H1 (cell line): ENCODE results near the gene MRPL42. TPM values are rescaled to one million over a fixed set of nuclear protein-coding genes. Genes with fewer than 3 reads are reported as not detected.

Source experiments
- CTCF ChIA-PET: fragments of 300-600 bp; sonication (Branson Sonifier 250); formaldehyde crosslinking; loops from one replicate; lab custom pipeline; 2021; ENCODE audit not compliant: partially characterized antibody; lab: Charles Lee
- POLR2A ChIA-PET: fragments of 300-600 bp; sonication (Branson Sonifier 250); formaldehyde crosslinking; loops from one replicate; lab custom pipeline; 2021; ENCODE audit warnings: inconsistent platforms; ENCODE audit not compliant: partially characterized antibody; lab: Charles Lee
- DNase-seq, 2 experiments: peaks; one replicate each; pipeline versions ENCODE4 v3.0.0 to v3.0.0-alpha.2; 2010 to 2022; ENCODE audit warnings: low spot score in 2 of 2, low read depth in 1 of 2, mixed read lengths in 1 of 2
- FAIRE-seq: peaks from 2 replicates; lab custom pipeline; 2011; peaks lifted over from hg19 to GRCh38; lab: Jason Lieb, UNC
- H2AFZ ChIP-seq: 2 replicates; pipeline ENCODE4 v1.8.1; 2012; ENCODE audit warnings: low read length, inconsistent platforms
- H2AK5ac ChIP-seq: 2 replicates; pipeline ENCODE4 v1.6.1; 2013; ENCODE audit warnings: low read depth, low read length
- H2BK120ac ChIP-seq: replicated peaks from 2 replicates; pipeline ENCODE3; 2013; ENCODE audit warnings: low read depth, low read length, inconsistent platforms
- H2BK12ac ChIP-seq: 2 replicates; pipeline ENCODE4 v1.6.1; 2013; ENCODE audit warnings: low read depth, low read length
- H2BK15ac ChIP-seq: 2 replicates; pipeline ENCODE4 v1.6.1; 2013; ENCODE audit warnings: low read length
- H2BK20ac ChIP-seq: 2 replicates; pipeline ENCODE4 v1.6.1; 2013; ENCODE audit warnings: low read length
- H2BK5ac ChIP-seq: 2 replicates; pipeline ENCODE4 v1.6.1; 2013; ENCODE audit warnings: low read depth, low read length
- H3K14ac ChIP-seq: 2 replicates; pipeline ENCODE4 v1.6.1; 2013; ENCODE audit warnings: inconsistent platforms; ENCODE audit not compliant: insufficient read length
- H3K18ac ChIP-seq: 2 replicates; pipeline ENCODE4 v1.6.1; 2013; ENCODE audit warnings: low read length; ENCODE audit errors: extremely low read depth
- H3K23ac ChIP-seq: 2 replicates; pipeline ENCODE4 v1.6.1; 2013; ENCODE audit warnings: inconsistent platforms; ENCODE audit not compliant: insufficient read length
- H3K23me2 ChIP-seq: 2 replicates; pipeline ENCODE4 v1.6.1; 2013; ENCODE audit warnings: low read depth, low read length
- H3K27ac ChIP-seq: 2 replicates; pipeline ENCODE4 v1.6.1; 2011; ENCODE audit warnings: low read depth, low read length, inconsistent platforms
- H3K27me3 ChIP-seq, 4 experiments: replicated peaks in 1 of 4; 1 replicate in 1 of 4; 2 replicates in 3 of 4; pipeline versions ENCODE4 v1.6.1 to v1.8.1; 2011 to 2013; ENCODE audit warnings: low read length in 3 of 4, mild to moderate bottlenecking in 3 of 4, inconsistent platforms in 2 of 4, mixed read lengths in 2 of 4, moderate library complexity in 1 of 4; ENCODE audit not compliant: control insufficient read depth in 3 of 4, insufficient read depth in 3 of 4; ENCODE audit errors: extremely low read depth in 1 of 4
- H3K36me3 ChIP-seq, 4 experiments: 2 replicates each; pipeline versions ENCODE4 v1.6.1 to v1.8.1; 2011 to 2013; ENCODE audit warnings: mild to moderate bottlenecking in 4 of 4, low read length in 3 of 4, moderate library complexity in 2 of 4, control low read depth in 1 of 4, inconsistent platforms in 1 of 4; ENCODE audit not compliant: insufficient read depth in 4 of 4, control insufficient read depth in 2 of 4
- H3K4ac ChIP-seq: replicated peaks from 2 replicates; pipeline ENCODE3; 2013; ENCODE audit warnings: low read length, low read depth, mixed read lengths, inconsistent platforms; ENCODE audit not compliant: insufficient read length
- H3K4me1 ChIP-seq, 4 experiments: replicated peaks in 1 of 4; 1 replicate in 1 of 4; 2 replicates in 3 of 4; pipeline versions ENCODE4 v1.6.1 to v1.8.1; 2011 to 2013; ENCODE audit warnings: low read length in 3 of 4, inconsistent platforms in 2 of 4, mixed read lengths in 1 of 4; ENCODE audit not compliant: insufficient read depth in 4 of 4, control insufficient read depth in 3 of 4
- H3K4me2 ChIP-seq, 2 experiments: 2 replicates each; pipeline versions ENCODE4 v1.6.1 to v1.8.1; 2011 to 2013; ENCODE audit warnings: low read depth in 2 of 2, low read length in 2 of 2, control low read depth in 1 of 2, inconsistent platforms in 1 of 2, mild to moderate bottlenecking in 1 of 2; ENCODE audit not compliant: insufficient read depth in 1 of 2
- H3K4me3 ChIP-seq, 4 experiments: fragments of 200-600, 300-600 bp in 1 of 4; sonication (generic), shearing (Covaris generic), sonication (Bioruptor Twin) in 1 of 4; 2 replicates each; pipeline versions ENCODE4 v1.5.1 to v1.8.1; 2011 to 2016; ENCODE audit warnings: low read length in 4 of 4, low read depth in 3 of 4, control low read depth in 2 of 4, inconsistent platforms in 2 of 4, mild to moderate bottlenecking in 2 of 4, mixed read lengths in 1 of 4, moderate library complexity in 1 of 4; ENCODE audit not compliant: insufficient read depth in 2 of 4; ENCODE audit errors: extremely low read depth in 1 of 4
- H3K56ac ChIP-seq: replicated peaks from 2 replicates; pipeline ENCODE3; 2013; ENCODE audit warnings: low read depth, mild to moderate bottlenecking, mixed read lengths, low read length, inconsistent platforms; ENCODE audit not compliant: insufficient read length
- H3K79me1 ChIP-seq: 2 replicates; pipeline ENCODE4 v1.6.1; 2013; ENCODE audit warnings: low read depth, low read length, control low read depth
- H3K79me2 ChIP-seq, 2 experiments: 2 replicates each; pipeline versions ENCODE4 v1.6.1 to v1.8.1; 2012 to 2013; ENCODE audit warnings: low read length in 2 of 2, mild to moderate bottlenecking in 2 of 2, inconsistent platforms in 1 of 2; ENCODE audit not compliant: insufficient read depth in 2 of 2, control insufficient read depth in 1 of 2
- H3K9ac ChIP-seq, 4 experiments: replicated peaks in 1 of 4; 1 replicate in 1 of 4; 2 replicates in 3 of 4; pipeline versions ENCODE4 v1.6.1 to v1.8.1; 2011 to 2013; ENCODE audit warnings: low read depth in 3 of 4, low read length in 3 of 4, control low read depth in 2 of 4, mild to moderate bottlenecking in 2 of 4, moderate library complexity in 2 of 4, inconsistent platforms in 1 of 4; ENCODE audit errors: extremely low read depth in 1 of 4
- H3K9me3 ChIP-seq, 2 experiments: 2 replicates each; pipeline versions ENCODE4 v1.6.1 to v1.8.1; 2012 to 2013; ENCODE audit warnings: mild to moderate bottlenecking in 2 of 2, moderate library complexity in 2 of 2, control low read depth in 1 of 2, inconsistent platforms in 1 of 2, low read depth in 1 of 2, low read length in 1 of 2, mixed read lengths in 1 of 2; ENCODE audit not compliant: insufficient read depth in 2 of 2
- H4K20me1 ChIP-seq, 2 experiments: replicated peaks in 1 of 2; 2 replicates each; pipeline versions ENCODE3 to v1.8.1; 2011 to 2013; ENCODE audit warnings: inconsistent platforms in 2 of 2, low read length in 2 of 2, mild to moderate bottlenecking in 1 of 2; ENCODE audit not compliant: insufficient read depth in 2 of 2, control insufficient read depth in 1 of 2
- H4K5ac ChIP-seq: 2 replicates; pipeline ENCODE4 v1.6.1; 2013; ENCODE audit warnings: low read length, low read depth, mixed read lengths, inconsistent platforms; ENCODE audit not compliant: insufficient read length
- H4K8ac ChIP-seq: 2 replicates; pipeline ENCODE4 v1.8.0; 2013; ENCODE audit warnings: mild to moderate bottlenecking, moderate library complexity, low read length, inconsistent platforms; ENCODE audit not compliant: insufficient read depth; ENCODE audit errors: extremely low read depth
- H4K91ac ChIP-seq: replicated peaks from 2 replicates; pipeline ENCODE3; 2013; ENCODE audit warnings: low read length, mixed read lengths, inconsistent platforms; ENCODE audit not compliant: insufficient read length
- CBX5 ChIP-seq: fragments of 300-800, 300-1000 bp; sonication (generic); IDR thresholded peaks from 2 replicates; pipeline ENCODE4 v1.7.1; 2016; ENCODE audit warnings: antibody characterized with exemption, low read length, low read depth
- CBX8 ChIP-seq: fragments of 300-800, 300-1000 bp; sonication (generic); IDR thresholded peaks from 2 replicates; pipeline ENCODE4 v1.7.1; 2016; ENCODE audit warnings: low read depth, low read length, borderline replicate concordance
- KDM5A ChIP-seq: fragments of 200-600 bp; IDR thresholded peaks from 2 replicates; pipeline ENCODE4 v1.7.1; 2012; ENCODE audit warnings: mild to moderate bottlenecking, low read length, inconsistent platforms, mixed read lengths
- TAF1 ChIP-seq: IDR thresholded peaks from 2 replicates; pipeline ENCODE4 v1.6.1; 2011; ENCODE audit warnings: mild to moderate bottlenecking, low read depth, low read length
- TEAD4 ChIP-seq: IDR thresholded peaks from 2 replicates; pipeline ENCODE4 v1.6.1; 2012; ENCODE audit warnings: low read depth, low read length, inconsistent platforms, mixed read lengths
- WGBS, 2 experiments: shearing (Covaris generic) in 1 of 2; methylation state at CpG; one replicate each; pipeline versions ENCODE4 v1.1.6 to v1.1.7; 2013 to 2015; ENCODE audit warnings: low lambda C conversion rate in 2 of 2, mixed read lengths in 2 of 2, inconsistent platforms in 1 of 2, low coverage in 1 of 2, missing lambda C conversion rate in 1 of 2; ENCODE audit not compliant: insufficient replicate concordance in 2 of 2, insufficient coverage in 1 of 2, insufficient read length in 1 of 2; ENCODE audit errors: extremely low coverage in 1 of 2, missing lambda C conversion rate in 1 of 2; 5-methylcytosine and 5-hydroxymethylcytosine counted together
- polyA plus RNA-seq, 7 experiments: library from polyadenylated mRNA; depleted of rRNA in 3 of 7; stranded (reverse) in 5 of 7; unstranded in 2 of 7; fragments of >200 nt in 5 of 7; fragments of 200-250 nt in 2 of 7; gene quantifications; 1 replicate in 5 of 7; 2 replicates in 1 of 7; 4 replicates in 1 of 7; pipeline versions ENCODE4 v1.2.1 to v1.2.3, GENCODE V29; 2011 to 2013; ENCODE audit warnings: missing spikeins in 2 of 7, mixed read lengths in 2 of 7
- total RNA-seq: library from RNA; stranded (reverse); fragmentation: NEBNext Ultra II Directional; extraction: Animal tissue kit (Norgen Biotek cat#: 25700); gene quantifications from 2 replicates; pipeline ENCODE4 v1.2.1, GENCODE V29; 2021

The MRPL42 gene
- total and polyA plus RNA-seq, 2 of the 8 experiments (the other 6 are each of a cell fraction or from before 2014, with no cell fraction given): 110 to 176 TPM

- Histone ChIP-seq H2AFZ (no peak overlapping the region), H4K20me1 (no peaks in the 10 kb centered on the region), H3K79me1 (no peaks in the 10 kb centered on the region; the same call in 1 of the 2 replicates), H3K4ac (peak overlapping the region; percentile 13), H3K4me3 (peak overlapping the region in 1 of 4 experiments; percentile 91; a peak in 4 of 8 replicates), H4K5ac (no peak overlapping the region), H2BK20ac (no peak overlapping the region), H3K4me1 (no peaks in the 10 kb centered on the region), H4K8ac (no peak overlapping the region), H3K36me3 (peaks cover 4 to 25% (median 7%) of the 10 kb centered on the region in 4 experiments; a peak in 6 of 8 replicates), H2BK15ac (no peak overlapping the region)
- POLR2A ChIA-PET: interaction anchor here (0.7 to 2.1 kb wide), 10 partner anchors 8 to 456 kb away, joined by 3 to 12 read pairs (median 4); no protein-coding TSS in a partner anchor
- no peak for DNase-seq
- TF ChIP-seq KDM5A (no peak), TEAD4 (no peak), CBX8 (no peak), TAF1 (no peak), CBX5 (no peak)
- TF ChIP-seq, all 59 proteins: peak for 0
- H3K27ac ChIP-seq: no peak overlapping the region
- H2BK120ac ChIP-seq: no peak overlapping the region
- CTCF ChIA-PET: interaction anchor here (0.6 to 1.8 kb wide), 7 partner anchors 11 to 635 kb away, joined by 3 to 5 read pairs (median 3); no protein-coding TSS in a partner anchor
- H3K23ac ChIP-seq: no peak overlapping the region
- FAIRE-seq: no peak
- H3K9me3 ChIP-seq: no peaks in the 10 kb centered on the region
- peaks cover 17 to 44% of the 10 kb centered on the region in 2 experiments; a peak in 3 of 4 replicates for H3K79me2 ChIP-seq
- no peak overlapping the region for H2BK5ac ChIP-seq
- H3K18ac ChIP-seq: no peak overlapping the region
- H4K91ac ChIP-seq: no peak overlapping the region
- 93% methylated on average over 9 of the region's 9 CpGs; no CpG with 5 or more reads in 1 of the 2 experiments for WGBS, 2 experiments
- no peak overlapping the region for H3K14ac ChIP-seq
- no peak overlapping the region for H3K9ac ChIP-seq
- peak overlapping the region in 1 of 2 experiments; percentile 62; a peak in 1 of 4 replicates for H3K4me2 ChIP-seq
- no peaks in the 10 kb centered on the region for H3K27me3 ChIP-seq
- H2BK12ac ChIP-seq: no peak overlapping the region
- peaks cover 3% of the 10 kb centered on the region; the same call in 1 of the 2 replicates for H3K23me2 ChIP-seq
- H3K56ac ChIP-seq: no peak overlapping the region
- no peak overlapping the region for H2AK5ac ChIP-seq
Measured at GRCh38 chr12:93466625-93467350, 526 bp upstream of the MRPL42 start.
